Activated effector memory CD4-positive, alpha-beta T cell treated with Interleukin-2 at 50 U/mL for 16 hours (primary cell): ENCODE measurements around the gene PRELID1.
"Not testable (repeated sequence)": the region's sequence is repeated elsewhere in the genome, so short reads cannot be mapped to it uniquely, and the experiment has no call there.

Experiments
- DNase-seq: peaks from one replicate; pipeline ENCODE4 v3.0.0-alpha.2; 2020

The PRELID1 gene

DNA sequence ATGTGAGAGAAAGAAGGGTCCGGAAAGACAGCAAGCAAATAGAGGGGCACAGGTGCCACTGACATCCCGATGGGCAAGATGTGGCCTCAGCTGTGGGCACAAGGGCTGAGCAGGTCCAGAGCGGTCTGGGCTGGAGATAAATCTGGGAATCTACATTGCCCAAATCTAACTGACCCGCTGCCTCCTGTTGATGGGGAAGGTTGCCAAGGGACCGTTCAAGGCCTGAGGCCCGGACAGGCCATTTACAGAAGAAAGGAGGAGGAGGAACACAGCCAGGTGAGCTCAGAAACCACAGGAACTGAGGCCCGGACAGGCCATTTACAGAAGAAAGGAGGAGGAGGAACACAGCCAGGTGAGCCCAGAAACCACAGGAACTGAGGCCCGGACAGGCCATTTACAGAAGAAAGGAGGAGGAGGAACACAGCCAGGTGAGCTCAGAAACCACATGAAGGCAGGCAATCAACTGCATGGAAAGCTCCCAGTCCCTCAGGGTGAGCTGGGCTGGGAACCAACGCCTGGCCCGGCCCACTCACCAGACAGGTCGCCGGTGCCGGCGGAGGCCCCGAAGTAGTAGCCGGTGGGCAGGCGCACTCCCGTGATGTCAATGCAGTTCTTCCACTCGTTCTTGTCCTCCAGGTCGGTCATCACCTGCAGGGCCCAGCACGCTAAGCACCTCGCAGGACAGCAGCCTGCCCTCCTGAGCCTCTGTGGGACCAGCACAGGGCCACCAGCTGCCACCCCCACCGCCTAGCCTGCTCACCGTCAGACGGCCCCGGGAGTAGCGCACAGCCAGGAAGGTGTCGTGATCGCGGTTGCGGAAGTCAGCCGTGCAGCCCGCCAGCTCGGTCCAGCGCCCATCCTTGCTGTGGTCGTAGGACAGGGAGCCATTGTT, 33.2 kb downstream of the PRELID1 start:
- DNase-seq, result no peak

- no peak for DNase-seq
These were observed 34.9 kb downstream of the PRELID1 start for GRCh38 chr5:177338251-177339106.

- DNase-seq, result no peak
These were observed 35.6 kb downstream of the PRELID1 start for GRCh38 chr5:177339107-177339638.

DNA sequence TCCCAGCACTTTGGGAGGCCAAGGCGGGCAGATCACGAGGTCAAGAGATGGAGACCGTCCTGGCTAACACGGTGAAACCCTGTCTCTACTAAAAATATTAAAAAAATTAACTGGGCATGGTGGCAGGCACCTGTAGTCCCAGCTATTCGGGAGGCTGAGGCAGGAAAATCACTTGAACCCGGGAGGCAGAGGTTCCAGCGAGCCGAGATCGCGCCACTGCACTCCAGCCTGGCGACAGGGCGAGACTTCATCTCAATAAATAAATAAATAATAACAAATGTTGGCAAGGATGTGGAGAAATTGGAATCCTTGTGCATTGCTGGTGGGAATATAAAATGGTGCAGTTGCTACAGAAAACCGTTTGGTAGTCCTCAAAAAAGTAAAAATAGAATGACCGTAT, 39.4 kb downstream of the PRELID1 start:
- not testable (repeated sequence) for DNase-seq

GRCh38 chr5:177343777-177344176, 40.2 kb downstream of the PRELID1 start:
- DNase-seq, result no peak

DNA sequence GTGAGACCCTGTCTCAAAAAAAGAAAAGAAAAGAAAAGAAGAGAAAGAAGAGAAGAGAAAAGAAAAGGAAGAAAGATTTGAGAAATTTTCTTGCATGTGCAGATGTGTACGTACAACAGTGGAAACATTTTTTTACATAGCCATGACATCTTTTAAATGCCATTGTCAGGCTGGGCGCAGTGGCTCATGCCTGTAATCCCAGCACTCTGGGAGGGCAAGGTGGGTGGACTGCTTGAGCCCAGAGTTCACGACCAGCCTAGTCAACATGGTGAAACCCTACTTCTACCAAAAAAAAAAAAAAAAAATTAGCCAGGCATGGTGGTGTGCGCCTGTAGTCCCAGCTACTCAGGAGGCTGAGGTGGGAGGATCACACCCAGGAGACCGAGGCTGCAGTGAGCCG, 41.3 kb downstream of the PRELID1 start:
- DNase-seq, result no peak

DNA sequence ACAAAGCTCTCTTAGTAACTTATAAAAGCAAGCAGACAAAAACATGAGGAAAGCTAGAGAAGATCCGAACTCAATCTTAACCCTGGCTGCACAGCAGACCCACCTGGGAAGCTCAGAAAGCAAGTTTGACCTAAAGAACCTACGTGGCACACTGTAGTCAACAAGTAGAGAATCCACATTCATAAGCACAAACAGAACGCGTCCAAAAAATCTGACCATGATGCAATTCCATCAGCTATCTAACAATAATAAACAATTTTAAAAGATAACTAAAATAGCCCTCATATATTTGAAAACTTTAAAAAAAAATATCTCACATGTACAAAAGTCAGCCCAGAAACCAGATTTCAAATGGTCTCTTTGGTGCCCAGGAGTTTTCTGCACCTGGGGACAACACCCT, 43.2 kb downstream of the PRELID1 start:
- no peak for DNase-seq

- no peak for DNase-seq
These were observed 44.1 kb downstream of the PRELID1 start for GRCh38 chr5:177347699-177348098.

- no peak for DNase-seq
These were observed 45.7 kb downstream of the PRELID1 start for GRCh38 chr5:177349362-177349647.

DNA sequence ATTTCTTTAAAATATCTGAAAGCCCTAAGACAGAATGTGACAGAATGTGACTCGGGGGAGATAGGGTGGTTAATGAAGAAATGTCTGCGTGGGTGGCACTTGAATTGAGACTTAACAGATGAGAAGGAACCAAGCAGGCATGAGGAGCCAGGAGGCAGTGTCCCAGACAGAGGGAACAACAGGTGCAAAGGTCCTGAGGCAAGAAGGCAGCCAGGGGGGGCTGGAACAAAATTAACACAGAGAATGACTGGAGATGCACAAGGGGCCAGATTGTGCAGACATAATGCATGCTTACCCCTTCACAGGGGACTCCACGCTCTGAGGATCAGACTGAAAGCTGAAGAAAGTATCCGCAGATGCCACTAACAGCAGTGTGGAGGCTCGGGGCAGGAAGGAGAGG, 46.2 kb downstream of the PRELID1 start:
- no peak for DNase-seq

DNA sequence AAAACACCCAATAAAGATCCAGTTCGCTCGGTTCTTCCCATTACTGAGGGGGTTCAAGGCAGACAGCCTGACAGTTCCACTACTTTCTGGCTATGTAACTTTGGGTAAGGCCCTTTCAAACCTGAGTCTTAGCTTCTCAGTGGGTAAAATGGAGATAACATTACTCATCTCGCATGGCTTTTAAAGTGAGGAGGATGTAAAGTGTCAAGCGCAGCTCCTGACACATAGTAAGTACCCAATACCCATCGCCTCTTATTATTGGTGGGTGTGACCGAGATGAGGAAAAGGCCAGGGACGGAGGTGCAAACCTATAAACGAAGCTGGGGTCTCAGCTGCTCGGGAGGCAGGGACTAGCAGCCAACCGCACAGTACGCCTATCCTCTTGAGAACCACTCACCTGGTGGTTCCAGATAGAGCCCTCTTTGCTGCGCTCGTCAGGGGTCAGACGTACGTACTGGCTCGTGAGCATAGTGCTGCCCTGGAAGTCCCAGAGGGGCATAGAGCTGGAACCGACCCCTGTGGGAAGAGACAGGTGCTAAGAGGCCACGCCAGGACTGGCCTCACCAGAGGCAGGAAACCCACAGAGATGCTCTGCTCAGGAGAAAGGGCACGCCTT, 47.3 kb downstream of the PRELID1 start:
- no peak for DNase-seq

DNA sequence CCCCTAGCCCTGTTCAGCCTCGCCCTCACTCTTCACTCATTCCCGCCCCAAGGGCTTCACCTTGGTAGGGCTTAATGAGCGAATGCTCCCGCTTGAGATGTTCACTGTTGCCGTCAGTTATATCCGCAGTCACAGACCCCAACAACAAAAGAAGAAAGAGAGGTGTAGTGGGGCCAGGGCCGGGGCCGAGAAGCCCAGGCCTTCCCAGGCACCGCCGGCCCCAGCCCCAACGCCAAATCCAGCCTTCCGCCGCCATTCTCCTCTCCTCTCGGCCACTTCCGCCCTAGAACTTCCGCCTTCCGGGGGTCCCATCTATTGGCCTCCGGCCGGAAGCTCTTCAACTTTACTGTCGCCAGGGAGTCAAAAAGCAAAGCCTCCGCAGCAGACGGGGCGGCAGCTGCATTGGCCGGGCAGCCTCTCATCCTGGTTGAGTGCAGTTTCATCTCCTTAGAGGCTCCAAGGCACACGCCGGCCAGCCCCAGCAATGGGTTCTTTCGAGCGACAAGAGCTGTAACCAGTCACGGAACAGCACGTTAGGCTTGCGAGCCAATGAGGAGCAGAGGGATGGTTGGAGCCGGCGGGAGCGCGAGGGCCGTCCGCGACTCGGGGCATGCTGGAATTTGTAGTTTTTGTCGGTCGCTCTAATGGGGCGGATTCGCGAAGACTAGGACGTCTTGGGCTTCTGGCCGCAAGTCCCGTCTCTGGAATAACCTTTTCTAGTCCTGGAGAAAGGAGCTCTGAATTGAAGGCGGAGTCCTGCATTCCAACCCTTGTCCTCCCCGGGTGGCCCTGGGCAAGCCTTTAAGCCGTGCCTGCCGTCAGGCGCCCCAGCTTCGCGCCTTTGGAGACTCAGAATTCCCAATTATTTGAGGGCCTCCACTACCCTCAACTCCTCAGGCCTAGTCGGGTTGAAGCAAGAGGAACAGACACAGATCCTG, 48.1 kb downstream of the PRELID1 start, which contains the start of gene LMAN2:
LMAN2 (minus strand) TSS at position 277 of the 938 bp plus-strand sequence; CDS start at position 256, 21 bp downstream.
- peak; percentile 88 for DNase-seq

GRCh38 chr5:177353093-177353492, 49.5 kb downstream of the PRELID1 start:
- no peak for DNase-seq

DNA sequence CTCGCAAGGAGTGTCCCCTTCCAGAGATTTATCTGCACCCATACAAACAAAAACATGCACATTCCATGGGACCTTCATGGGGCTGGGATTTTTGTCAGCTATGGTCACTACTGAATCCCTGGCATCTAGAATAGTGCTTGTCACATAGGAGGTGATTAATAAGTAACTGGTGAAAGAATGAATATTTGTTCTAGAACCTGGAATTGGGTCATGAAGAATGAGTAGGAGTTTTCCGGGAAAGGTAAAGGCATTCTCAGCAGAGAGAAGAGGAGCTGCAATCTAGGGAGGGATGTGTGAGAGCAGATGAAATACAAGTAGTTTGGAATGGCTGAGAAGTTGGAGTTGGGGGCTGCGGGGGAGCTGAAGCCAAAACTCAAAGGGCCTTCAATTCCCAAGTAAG, 50.7 kb downstream of the PRELID1 start:
- DNase-seq, result no peak

GRCh38 chr5:177354711-177355110, 51.1 kb downstream of the PRELID1 start:
- no peak for DNase-seq

- DNase-seq, result no peak
These were observed 51.7 kb downstream of the PRELID1 start for GRCh38 chr5:177355162-177355867.

GRCh38 chr5:177355868-177356168, 52.2 kb downstream of the PRELID1 start:
- no peak for DNase-seq
